Effector memory CD8-positive, alpha-beta T cell (primary cell): ENCODE measurements around the gene SPSB3.
"Not testable (repeated sequence)": the region's sequence is repeated elsewhere in the genome, so short reads cannot be mapped to it uniquely, and the experiment has no call there.

Experiments
- ATAC-seq: fragments of 150-1000 bp; cut with Tn5 transposase; replicated peaks from 2 replicates; pipeline ENCODE4 v1.10.0; 2021; ENCODE audit warnings: mild to moderate bottlenecking, moderate library complexity
- DNase-seq, 3 experiments: peaks; one replicate each; pipeline ENCODE4 v3.0.0; 2021
- H3K27ac Mint-ChIP-seq, 2 donors: one replicate each; pipeline ENCODE4 v1.8.0; 2022; ENCODE audit warnings: mild to moderate bottlenecking in 2 of 2, mixed read lengths in 2 of 2, moderate library complexity in 2 of 2
- H3K27me3 Mint-ChIP-seq, 2 donors: one replicate each; pipeline ENCODE4 v1.8.0; 2022; ENCODE audit warnings: mixed read lengths in 2 of 2
- H3K36me3 Mint-ChIP-seq: one replicate; pipeline ENCODE4 v1.8.0; 2022; ENCODE audit warnings: mild to moderate bottlenecking, moderate library complexity, mixed read lengths; ENCODE audit not compliant: insufficient read depth
- H3K4me1 Mint-ChIP-seq, 2 donors: one replicate each; pipeline ENCODE4 v1.8.0; 2022; ENCODE audit warnings: low read depth in 2 of 2, mixed read lengths in 2 of 2
- H3K4me3 Mint-ChIP-seq, 2 donors: one replicate each; pipeline ENCODE4 v1.8.0; 2022; ENCODE audit warnings: mild to moderate bottlenecking in 2 of 2, mixed read lengths in 2 of 2, moderate library complexity in 2 of 2
- H3K9me3 Mint-ChIP-seq, 2 donors: one replicate each; pipeline ENCODE4 v1.8.0; 2022; ENCODE audit warnings: mixed read lengths in 2 of 2

Gene SPSB3

DNA sequence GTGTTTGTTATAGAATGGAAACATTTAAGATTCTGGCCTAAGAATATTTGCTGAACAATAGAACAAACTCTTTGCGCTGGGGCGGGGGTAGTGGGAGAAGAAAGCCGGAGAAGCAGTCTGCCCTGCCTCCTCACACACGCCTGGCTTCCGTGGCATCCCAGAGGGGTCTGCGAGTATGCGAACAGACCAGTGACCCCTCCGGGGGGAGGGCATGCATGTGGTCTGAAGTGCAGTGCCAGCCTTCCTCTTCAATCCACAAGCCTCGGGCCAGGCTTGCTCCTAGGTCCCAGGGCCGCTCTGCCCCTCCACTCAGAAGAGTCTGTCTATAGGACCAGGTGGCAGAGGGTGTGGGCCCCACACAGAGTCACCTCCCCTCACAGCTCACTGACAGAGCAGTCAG, 25.3 kb upstream of the SPSB3 start:
- Mint-ChIP-seq H3K27me3 (no peaks in the 10 kb centered on the region), H3K9me3 (no peaks in the 10 kb centered on the region), H3K4me3 (no peak overlapping the region), H3K4me1 (no peaks in the 10 kb centered on the region), H3K36me3 (peaks cover 26% of the 10 kb centered on the region), H3K27ac (no peak overlapping the region)
- DNase-seq (no peak), ATAC-seq (no peak)

DNA sequence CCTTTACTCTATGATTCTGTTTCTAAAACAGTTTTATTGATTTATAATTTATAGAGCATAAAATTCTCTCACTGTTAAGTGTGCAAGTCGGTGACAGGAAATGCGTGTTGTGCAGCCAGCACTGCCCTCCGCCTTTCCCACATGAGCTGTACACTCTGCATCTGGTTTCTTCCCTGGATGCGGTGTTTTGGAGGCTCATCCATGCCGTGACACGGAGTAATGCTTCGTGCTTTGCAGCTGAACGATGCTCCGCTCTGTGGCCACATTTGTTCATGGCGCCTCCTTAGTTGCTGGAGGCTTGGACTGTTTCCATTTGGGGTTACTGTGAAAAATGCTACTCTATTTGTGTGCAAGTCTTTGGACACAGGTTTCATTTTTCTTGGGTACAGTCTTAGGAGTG, 18.3 kb upstream of the SPSB3 start:
- ATAC-seq (no peak), DNase-seq (no peak)
- Mint-ChIP-seq H3K4me3 (no peak overlapping the region), H3K27me3 (no peaks in the 10 kb centered on the region), H3K4me1 (no peaks in the 10 kb centered on the region), H3K27ac (no peak overlapping the region), H3K36me3 (peaks cover 4% of the 10 kb centered on the region), H3K9me3 (no peaks in the 10 kb centered on the region)

DNA sequence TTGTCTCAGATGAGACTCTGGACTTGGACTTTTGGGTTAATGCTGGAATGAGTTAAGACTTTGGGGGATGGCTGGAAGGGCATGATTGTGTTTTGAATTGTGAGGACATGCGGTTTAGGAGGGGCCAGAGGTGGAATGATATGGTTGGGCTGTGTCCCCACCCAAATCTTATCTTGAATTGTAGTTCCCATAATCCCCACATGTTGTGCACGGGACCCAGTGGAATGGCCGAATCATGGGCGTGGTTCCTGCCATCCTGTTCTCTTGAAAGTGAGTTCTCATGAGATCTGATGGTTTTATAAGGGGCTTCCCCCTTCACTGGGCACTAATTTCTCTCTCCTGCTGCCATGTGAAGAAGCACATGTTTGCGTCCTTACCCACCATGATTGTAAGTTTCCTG, 16.9 kb upstream of the SPSB3 start:
- H3K4me1 Mint-ChIP-seq, H3K4me3 Mint-ChIP-seq, H3K9me3 Mint-ChIP-seq, ATAC-seq, H3K27ac Mint-ChIP-seq, DNase-seq, H3K36me3 Mint-ChIP-seq, H3K27me3 Mint-ChIP-seq: not testable (repeated sequence)

DNA sequence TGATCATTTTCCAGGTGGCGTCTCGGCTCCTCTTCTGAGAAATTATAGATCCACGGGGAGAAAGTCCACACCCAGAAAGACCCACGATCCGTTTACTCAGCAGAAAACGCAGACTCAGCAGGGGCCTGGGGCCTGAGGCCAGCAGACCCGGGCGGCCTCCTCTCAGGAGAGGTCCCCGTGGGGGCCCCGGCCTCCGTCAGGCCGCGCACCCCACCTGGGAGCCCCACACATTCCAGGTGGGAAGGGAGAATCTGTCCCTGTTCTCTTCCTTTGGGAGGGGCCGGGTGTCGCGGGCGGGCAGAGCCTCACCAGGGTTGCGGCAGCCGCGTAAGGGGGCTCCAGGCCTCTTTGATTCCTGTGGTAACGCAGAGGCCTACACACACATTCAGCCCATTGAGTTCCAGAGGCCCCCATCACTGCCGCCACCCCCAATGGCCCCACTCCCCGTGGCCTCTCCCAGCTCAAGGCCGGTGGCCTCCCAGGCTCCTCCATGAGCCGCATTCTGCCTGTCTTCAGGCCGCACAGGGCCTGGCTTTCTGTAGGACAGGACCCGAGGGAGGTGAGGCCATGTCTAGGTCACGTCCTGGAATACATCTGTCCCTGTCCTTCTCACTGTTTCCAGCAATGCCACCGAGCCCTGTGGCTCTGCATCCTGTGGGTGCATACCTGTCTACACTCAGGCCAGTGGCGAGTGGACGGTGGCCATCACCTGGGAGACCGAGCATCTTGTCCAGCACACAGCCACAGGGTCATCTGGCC, 12.7 kb upstream of the SPSB3 start:
- Mint-ChIP-seq H3K4me1 (no peaks in the 10 kb centered on the region), H3K27ac (no peak overlapping the region), H3K27me3 (no peaks in the 10 kb centered on the region), H3K4me3 (no peak overlapping the region), H3K9me3 (no peaks in the 10 kb centered on the region), H3K36me3 (peaks cover 8% of the 10 kb centered on the region)
- DNase-seq, result no peak
- ATAC-seq, result no peak

DNA sequence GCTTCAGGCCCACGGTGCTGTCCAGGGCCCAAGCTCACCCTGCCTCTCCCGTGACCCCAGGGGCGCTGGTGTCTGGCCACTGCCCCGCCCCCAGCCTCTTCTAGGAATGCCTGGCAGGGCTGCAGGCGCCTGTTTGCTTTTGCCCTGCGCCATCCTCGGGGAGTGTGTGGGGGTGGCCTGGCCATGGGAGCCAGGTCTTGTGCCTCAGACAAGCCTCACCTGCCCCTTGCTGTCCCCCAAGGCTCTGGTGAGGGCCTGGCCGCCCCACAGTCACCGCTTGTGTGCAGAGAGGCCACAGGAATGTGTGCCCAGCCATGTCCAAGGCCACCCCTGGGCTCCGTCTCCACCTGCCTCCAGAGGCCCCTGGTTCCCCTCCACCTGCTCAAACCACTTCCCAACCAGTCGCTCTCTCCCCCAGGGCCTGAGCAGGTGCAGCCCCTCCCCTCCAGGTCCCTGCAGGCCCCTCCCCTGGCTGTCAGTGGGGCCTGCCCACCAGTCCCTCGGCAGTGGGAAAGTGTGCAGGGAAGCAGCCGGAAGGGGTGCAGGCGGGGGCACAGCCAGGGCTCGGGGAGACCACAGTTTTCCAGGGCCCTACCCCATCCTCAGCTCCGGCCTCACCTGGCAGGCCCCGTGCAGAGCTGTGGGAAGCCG, 12.0 kb upstream of the SPSB3 start:
- Mint-ChIP-seq H3K9me3 (no peaks in the 10 kb centered on the region), H3K36me3 (peaks cover 3% of the 10 kb centered on the region), H3K27me3 (no peaks in the 10 kb centered on the region), H3K27ac (no peak overlapping the region), H3K4me3 (no peak overlapping the region), H3K4me1 (no peaks in the 10 kb centered on the region)
- ATAC-seq, result no peak
- no peak for DNase-seq

DNA sequence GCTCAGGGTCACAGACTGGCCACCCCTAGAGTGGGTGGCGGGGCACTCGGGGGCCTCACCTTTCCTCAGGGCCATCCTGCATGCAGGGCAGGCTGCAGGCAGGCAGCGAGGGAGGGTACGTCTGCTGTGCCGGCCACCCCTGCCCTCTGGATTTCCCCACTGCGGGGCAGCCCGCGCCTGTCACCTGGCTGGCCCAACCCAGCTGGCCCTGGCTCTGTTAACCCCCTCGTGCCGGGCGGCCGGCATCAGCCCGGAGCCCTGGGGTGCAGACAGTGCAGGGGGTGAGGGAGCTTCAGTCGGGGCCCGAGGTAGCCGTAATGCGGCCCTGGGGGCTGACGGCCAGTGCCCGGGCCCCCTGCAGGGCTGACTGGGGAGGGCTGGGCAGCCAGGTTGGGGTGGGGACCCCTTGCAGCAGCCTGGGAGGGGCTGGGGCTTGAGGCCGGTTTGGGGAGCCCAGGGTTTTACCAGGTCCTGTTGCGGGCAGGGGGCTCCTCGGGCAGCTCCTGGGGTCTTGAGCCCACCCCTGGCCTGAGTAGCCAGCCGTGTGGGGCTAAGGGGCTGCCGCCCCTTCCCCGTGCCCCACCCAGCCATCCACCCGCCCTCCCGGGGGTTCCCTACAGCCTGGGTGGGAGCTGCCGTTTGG, 11.3 kb upstream of the SPSB3 start, which contains the start of gene IGFALS:
Gene IGFALS (minus strand): TSS at position 128 of the 643 bp plus-strand sequence. CDS start 53 bp downstream, at position 75.
- ATAC-seq, result no peak
- no peak for DNase-seq
- H3K36me3 Mint-ChIP-seq, result peaks cover 6% of the 10 kb centered on the region
- no peaks in the 10 kb centered on the region for H3K9me3 Mint-ChIP-seq
- H3K27me3 Mint-ChIP-seq, result no peaks in the 10 kb centered on the region
- no peak within 1 kb of the TSS for H3K4me3 Mint-ChIP-seq
- no peak within 1 kb of the TSS for H3K27ac Mint-ChIP-seq
- peaks cover 4% of the 10 kb centered on the region in 2 donors for H3K4me1 Mint-ChIP-seq

DNA sequence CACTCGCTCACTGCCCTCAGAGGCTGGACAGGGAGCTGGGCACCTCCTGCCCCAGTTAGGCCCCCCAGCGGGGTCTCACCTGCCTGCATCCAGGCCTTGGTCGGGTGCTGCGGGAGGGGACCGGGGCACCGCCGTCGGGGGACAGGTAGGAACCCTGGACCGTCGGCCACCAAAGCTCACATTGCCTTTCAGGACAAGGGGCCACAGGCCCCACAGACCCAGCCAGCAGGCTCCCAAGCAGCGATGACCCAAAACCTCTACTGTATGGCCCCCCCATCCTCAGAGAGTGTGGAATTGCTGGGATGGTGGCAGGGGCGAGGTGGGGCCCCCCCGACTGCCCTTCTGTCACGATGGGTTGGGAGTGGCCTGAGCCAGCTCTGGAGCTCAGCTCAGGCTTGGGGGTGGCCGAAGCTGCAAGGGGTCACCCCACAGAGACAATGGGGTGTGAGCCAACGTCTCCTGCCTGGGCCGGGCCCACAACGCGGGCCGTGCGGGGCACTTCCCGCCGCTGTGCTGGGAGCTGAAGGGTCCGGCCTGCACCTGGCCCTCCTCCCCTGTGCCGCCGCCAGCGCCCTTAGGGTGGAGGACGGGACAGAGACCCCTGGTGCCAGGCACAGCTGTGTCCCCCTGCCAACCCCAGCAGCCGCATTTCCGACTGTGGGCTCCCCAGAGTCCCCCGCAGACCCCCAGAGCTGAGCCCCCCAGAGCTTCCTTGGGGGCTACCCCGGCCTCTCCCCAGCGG, 10.6 kb upstream of the SPSB3 start:
- no peaks in the 10 kb centered on the region for H3K27me3 Mint-ChIP-seq
- DNase-seq (no peak), ATAC-seq (no peak)
- H3K36me3 Mint-ChIP-seq, result peaks cover 9% of the 10 kb centered on the region
- H3K4me3 Mint-ChIP-seq, result no peak overlapping the region
- H3K9me3 Mint-ChIP-seq, result no peaks in the 10 kb centered on the region
- H3K27ac Mint-ChIP-seq, result no peak overlapping the region
- peaks cover 4% of the 10 kb centered on the region in 2 donors for H3K4me1 Mint-ChIP-seq

DNA sequence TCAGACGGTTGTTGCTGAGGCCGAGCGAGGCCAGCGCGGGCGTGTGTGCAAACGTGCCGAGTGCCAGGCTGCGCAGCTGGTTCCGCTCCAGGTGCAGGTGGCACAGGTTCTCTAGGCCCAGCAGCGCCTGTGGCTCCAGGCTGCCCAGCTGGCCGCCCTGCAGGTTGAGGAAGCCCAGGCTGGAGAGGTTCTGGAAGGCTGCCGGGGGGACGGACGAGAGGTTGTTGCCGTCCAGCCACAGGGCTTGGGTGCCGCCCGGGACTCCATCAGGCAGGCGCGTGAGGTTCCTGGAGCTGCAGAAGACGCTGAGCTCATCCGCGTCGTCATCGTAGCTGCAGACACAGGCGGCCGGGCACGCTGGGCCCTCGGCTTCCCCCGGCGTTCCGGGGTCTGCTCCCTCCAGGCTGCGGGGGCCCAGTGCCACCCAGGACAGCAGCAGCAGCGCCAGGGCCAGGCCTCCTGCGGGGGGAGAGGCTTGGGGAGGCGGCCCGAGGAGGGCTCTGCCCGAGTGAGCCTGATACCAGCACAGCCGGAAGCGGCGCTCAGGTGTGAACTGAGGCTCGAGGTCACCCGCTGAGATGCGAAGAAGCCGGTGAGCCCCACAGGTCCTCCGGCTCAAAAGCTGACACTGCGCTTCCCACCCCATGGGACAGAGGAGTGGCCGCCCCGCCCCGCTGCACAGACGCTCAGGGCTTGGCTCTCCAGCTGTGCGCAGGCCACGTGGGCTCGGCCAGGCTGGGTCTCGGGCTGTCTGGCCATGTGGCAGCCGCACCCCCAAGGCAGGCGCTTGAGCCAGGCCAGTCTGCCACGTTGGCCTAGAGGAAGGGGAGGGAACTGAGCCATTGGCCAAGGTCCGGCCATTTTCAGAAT, 9.8 kb upstream of the SPSB3 start:
- Mint-ChIP-seq H3K27me3 (no peaks in the 10 kb centered on the region), H3K9me3 (no peaks in the 10 kb centered on the region), H3K27ac (no peak overlapping the region), H3K36me3 (peaks cover 11% of the 10 kb centered on the region), H3K4me1 (peaks cover 4% of the 10 kb centered on the region in 2 donors), H3K4me3 (no peak overlapping the region)
- no peak for ATAC-seq
- DNase-seq, result no peak

DNA sequence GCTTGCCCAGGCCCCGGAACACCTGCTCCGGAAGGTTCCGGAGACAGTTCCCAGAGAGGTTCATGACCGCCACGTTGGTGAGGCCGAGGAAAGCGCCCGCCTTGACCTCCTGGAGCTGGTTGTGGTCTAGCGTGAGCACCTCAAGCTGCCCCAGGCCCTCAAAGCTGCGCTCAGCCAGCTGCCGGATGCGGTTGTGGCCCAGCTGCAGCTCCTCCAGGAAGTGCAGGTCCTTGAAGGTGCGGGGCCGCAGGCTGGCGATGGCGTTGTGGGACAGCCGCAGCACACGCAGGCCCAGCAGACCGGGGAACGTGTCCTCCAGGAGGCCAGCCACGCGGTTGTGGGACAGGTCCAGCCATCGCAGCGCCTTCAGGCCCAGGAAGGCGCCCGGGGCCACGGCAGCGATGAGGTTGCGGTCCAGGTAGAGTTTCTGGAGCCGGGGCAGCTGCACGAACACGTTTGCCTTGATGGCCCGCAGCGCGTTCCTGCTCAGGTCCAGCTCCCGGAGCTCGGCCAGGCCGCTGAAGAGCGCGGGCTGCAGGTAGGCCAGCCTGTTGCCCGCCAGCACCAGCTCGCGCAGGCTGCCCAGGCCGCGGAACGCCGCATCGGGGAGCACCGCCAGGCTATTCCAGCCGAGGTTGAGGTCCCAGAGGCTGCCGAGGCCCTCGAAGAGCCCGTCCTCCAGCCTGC, 9.0 kb upstream of the SPSB3 start:
- Mint-ChIP-seq H3K4me3 (no peak overlapping the region), H3K27me3 (no peaks in the 10 kb centered on the region), H3K4me1 (peaks cover 4% of the 10 kb centered on the region in 2 donors), H3K36me3 (peaks cover 15% of the 10 kb centered on the region), H3K27ac (no peak overlapping the region), H3K9me3 (no peaks in the 10 kb centered on the region)
- DNase-seq, result no peak
- ATAC-seq, result no peak

DNA sequence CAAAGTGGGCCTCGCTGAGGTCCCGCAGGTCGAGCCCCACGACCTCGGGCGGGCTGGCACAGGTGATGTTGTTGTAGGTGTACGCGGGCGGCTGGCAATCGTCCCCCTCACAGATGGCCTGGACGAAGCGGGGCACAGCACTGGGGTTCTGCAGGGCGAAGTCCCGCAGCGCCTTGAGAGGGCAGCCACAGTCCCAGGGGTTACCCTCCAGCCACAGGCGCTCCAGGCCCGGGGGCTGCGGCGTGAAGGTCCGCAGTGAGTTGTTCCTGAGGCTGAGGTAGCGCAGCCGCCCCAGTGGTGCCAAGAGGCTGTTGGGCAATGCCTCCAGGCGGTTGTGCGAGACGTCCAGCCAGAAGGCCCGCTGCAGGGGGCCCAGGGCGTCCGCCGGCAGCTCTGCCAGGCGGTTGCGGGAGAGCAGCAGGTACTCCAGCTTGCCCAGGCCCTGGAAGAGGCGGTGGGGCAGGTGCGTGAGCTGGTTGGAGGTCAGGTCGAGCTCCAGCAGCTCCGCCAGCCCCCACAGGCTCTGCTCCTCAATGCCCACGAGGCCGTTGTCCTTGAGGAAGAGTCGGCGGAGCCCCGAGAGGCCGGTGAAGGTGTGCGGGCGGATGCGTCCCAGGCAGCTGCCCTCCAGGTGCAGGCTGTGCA, 8.4 kb upstream of the SPSB3 start:
- DNase-seq, result no peak
- Mint-ChIP-seq H3K27me3 (no peaks in the 10 kb centered on the region), H3K27ac (no peak overlapping the region), H3K4me1 (peaks cover 4% of the 10 kb centered on the region in 2 donors), H3K36me3 (peaks cover 15% of the 10 kb centered on the region), H3K4me3 (no peak overlapping the region), H3K9me3 (no peaks in the 10 kb centered on the region)
- ATAC-seq, result no peak

DNA sequence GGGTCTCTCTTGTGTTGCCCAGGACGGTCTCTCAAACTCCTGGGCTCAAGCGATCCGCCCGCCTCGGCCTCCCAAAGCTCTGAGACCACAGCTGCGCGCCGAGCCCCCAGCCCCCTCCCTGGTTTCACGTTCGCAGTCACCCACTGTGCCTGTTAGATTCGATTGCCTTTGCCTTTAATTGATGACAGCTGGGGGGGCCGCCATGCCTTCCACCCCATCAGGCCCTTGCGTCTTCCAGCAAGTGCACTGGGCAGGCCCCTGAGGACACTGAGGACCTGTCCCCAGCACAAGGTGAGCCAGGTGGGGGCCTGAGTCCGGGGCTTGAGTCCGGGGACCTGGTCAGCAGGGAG, 7.9 kb upstream of the SPSB3 start:
- ATAC-seq, result no peak
- no peaks in the 10 kb centered on the region for H3K27me3 Mint-ChIP-seq
- H3K4me3 Mint-ChIP-seq, result no peak overlapping the region
- peaks cover 16% of the 10 kb centered on the region for H3K36me3 Mint-ChIP-seq
- no peaks in the 10 kb centered on the region for H3K9me3 Mint-ChIP-seq
- H3K27ac Mint-ChIP-seq, result no peak overlapping the region
- DNase-seq, result no peak
- peaks cover 5 to 9% of the 10 kb centered on the region in 2 donors for H3K4me1 Mint-ChIP-seq

DNA sequence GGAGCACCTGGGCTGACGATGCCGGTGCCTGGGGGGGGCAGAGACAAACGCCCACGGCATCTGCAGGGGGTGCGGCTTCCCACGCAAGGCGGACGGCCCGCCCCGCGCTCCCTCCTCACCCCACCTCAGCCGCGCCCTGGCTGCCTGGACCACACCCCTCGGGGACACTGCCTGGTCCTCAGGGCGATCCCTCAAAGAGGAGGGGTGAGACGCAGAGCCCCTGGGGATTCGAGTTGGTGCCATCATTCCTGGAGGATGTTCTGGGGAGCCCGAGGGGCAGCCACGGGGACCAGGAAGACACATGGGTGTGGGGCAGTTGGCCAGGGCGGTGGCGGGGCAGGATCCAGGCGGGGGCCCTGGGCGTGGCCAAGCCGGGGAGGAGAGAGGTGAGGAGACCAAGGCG, 7.3 kb upstream of the SPSB3 start:
- ATAC-seq, result no peak

More for the DNA sequence above, 7.3 kb upstream of the SPSB3 start:
- peaks cover 8 to 12% of the 10 kb centered on the region in 2 donors for H3K4me1 Mint-ChIP-seq
- no peaks in the 10 kb centered on the region for H3K27me3 Mint-ChIP-seq
- H3K4me3 Mint-ChIP-seq, result no peak overlapping the region
- H3K36me3 Mint-ChIP-seq, result peaks cover 18% of the 10 kb centered on the region
- no peaks in the 10 kb centered on the region for H3K9me3 Mint-ChIP-seq
- DNase-seq, result no peak
- no peak overlapping the region for H3K27ac Mint-ChIP-seq
